GM10248 (cell line): ENCODE measurements around the gene PDIA2.

Source experiments
- CTCF ChIA-PET: fragments of 300-600 bp; sonication (Branson Sonifier 250); formaldehyde crosslinking; extraction: SDS; loops from one replicate; lab custom pipeline; 2021; ENCODE audit warnings: antibody characterized with exemption; lab: Yijun Ruan, JAX
- POLR2A ChIA-PET: fragments of 350-650 bp; sonication (Branson Sonifier 250); formaldehyde crosslinking; extraction: SDS; loops from one replicate; lab custom pipeline; 2020; ENCODE audit warnings: antibody characterized with exemption; lab: Yijun Ruan, JAX
- DNase-seq: peaks from one replicate; pipeline ENCODE4 v3.0.0; 2012; ENCODE audit errors: extremely low spot score
- CTCF ChIP-seq: IDR thresholded peaks from 2 replicates; pipeline ENCODE4 v1.5.1; 2012; ENCODE audit warnings: mild to moderate bottlenecking, low read depth; ENCODE audit errors: extremely low read depth, missing control alignments, control extremely low read depth

Gene PDIA2

DNA sequence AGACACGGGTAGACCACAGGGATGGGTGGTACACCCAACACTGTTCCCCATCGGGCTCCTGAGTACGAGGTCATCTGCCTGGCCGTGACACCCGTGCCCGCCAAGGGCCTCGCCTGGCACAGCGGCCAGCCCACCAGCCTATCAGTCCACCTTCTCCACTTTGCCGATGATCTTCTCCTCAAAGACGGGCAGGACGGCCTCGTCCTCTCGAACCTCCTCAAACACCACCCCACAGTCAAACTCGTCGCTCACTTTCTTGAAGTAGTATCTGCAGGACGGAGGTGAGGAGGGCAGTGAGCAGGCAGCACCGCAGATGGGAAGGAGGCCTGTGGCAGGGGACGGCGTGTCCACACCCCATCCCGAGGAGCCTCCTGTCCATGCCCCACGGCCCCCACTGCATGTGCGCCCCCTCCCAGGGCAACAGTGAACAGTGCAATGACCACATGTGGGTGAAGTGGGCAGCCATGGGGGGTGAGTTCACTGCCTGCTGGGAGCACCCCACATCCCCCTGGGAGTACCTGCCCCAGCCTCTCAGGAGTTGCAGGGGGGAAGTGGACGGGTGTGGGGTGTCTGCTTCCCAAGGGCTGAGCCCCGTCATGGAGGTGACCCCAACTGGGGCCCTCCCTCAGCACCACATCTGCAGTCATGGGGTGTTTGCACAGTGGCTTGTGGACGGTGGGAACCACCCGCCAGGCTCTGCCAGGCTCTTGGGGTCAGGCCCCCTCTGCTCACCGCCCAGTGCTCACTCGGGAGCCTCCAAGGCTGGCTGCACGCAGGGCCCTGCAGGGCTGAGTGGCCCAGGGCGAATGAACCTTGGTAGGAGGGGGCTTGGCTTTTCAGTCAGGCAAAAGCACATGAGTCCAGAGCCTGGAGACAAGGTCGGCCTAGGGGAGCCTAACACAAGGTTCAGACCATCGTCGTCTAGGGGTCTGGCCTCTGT lies 5.3 kb downstream of the PDIA2 start:
- no peak for DNase-seq
- CTCF ChIA-PET: interaction anchor here (1.0 to 1.3 kb wide), 3 partner anchors 21 to 181 kb away, joined by 3 read pairs; no protein-coding TSS in a partner anchor
- POLR2A ChIA-PET: no interaction called here
- no peak for TF ChIP-seq CTCF

GRCh38 chr16:289395-289997 lies 6.5 kb downstream of the PDIA2 start:
- TF ChIP-seq CTCF: no peak
- no peak for DNase-seq
- CTCF ChIA-PET: interaction anchor here (1.3 kb wide), 1 partner anchor 183 kb away, joined by 3 read pairs; no protein-coding TSS in a partner anchor
- POLR2A ChIA-PET: no interaction called here

GRCh38 chr16:290015-290680 lies 7.2 kb downstream of the PDIA2 start:
- TF ChIP-seq CTCF: no peak
- ChIA-PET CTCF (no interaction called here), POLR2A (no interaction called here)
- DNase-seq: no peak

DNA sequence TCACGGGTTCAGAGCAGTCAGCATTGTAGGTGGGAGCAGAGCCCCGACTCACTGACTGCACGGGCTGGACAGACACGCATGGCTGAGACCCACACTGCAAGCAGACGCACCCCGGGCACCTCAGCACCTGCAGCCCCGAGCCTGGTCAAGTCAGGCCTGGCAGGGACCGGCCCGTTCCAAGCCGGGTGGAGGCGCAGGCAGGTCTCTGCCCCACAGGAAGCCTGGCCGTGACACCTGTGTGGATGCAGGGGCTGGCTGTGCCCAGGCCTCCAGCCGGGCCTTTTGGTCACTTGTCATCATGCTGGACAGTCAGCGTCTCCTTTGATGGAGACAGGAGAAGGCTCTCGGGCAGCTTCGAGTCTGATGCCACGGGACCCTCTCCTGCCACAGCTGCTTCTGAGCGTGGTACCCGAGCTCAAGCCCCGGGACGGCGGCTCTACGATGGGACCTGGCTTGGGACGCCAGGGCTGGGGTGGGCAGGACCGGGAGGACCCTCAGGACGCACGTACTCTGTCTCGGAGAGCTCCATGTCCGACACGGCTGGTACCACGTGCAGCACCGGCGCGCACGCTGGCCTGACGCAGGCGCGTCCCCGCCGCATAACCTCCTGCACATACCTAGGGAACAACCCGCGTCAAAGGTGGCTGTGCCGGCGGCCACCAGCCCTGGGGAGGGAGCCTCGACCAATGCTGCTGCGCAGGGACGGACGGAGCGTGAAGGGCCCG lies 7.9 kb downstream of the PDIA2 start:
- CTCF ChIA-PET: no interaction called here
- no peak for DNase-seq
- TF ChIP-seq CTCF: no peak
- POLR2A ChIA-PET: no interaction called here

DNA sequence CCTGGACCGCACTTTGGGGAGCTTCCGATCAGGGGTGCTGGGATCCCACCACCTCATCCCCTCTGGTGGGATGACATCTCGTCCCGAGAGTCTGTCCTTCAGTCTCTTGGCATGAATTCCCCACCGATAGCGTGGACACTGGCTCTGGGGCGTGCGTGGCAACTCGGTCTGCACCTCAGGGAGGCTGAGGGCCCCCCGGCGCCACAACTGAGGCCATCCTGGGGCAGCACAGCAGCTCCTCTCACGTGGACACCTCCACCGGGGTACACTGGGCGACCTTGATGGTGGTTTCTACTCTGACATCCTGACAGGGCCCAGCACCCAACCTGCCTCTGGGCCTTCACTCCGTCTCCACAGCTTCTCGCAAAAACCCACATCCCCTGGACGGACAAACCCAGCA lies 8.6 kb downstream of the PDIA2 start:
- POLR2A ChIA-PET: no interaction called here
- CTCF ChIA-PET: no interaction called here
- no peak for DNase-seq
- TF ChIP-seq CTCF: no peak
